Nephron progenitor cell (in vitro differentiated cells): ENCODE data around the gene SLC5A6.

Source experiments
- DNase-seq: peaks from one replicate; pipeline ENCODE4 v3.0.0; 2021
- H3K27ac Mint-ChIP-seq: 2 replicates; pipeline ENCODE4 v1.8.0; 2021; ENCODE audit warnings: mild to moderate bottlenecking, moderate library complexity, mixed read lengths
- H3K27me3 Mint-ChIP-seq: 2 replicates; pipeline ENCODE4 v1.8.0; 2021; ENCODE audit warnings: mild to moderate bottlenecking, low read depth, mixed read lengths; ENCODE audit not compliant: poor library complexity
- H3K36me3 Mint-ChIP-seq: 2 replicates; pipeline ENCODE4 v1.8.0; 2021; ENCODE audit warnings: low read depth, mixed read lengths
- H3K4me1 Mint-ChIP-seq: 2 replicates; pipeline ENCODE4 v1.8.0; 2021; ENCODE audit warnings: mixed read lengths
- H3K4me3 Mint-ChIP-seq: 2 replicates; pipeline ENCODE4 v1.8.0; 2021; ENCODE audit warnings: mild to moderate bottlenecking, moderate library complexity, mixed read lengths
- H3K9me3 Mint-ChIP-seq: 2 replicates; pipeline ENCODE4 v1.8.0; 2021; ENCODE audit warnings: mild to moderate bottlenecking, moderate library complexity, mixed read lengths
- CTCF ChIP-seq: fragments of 200-600 bp; sonication (generic); IDR thresholded peaks from 2 replicates; pipeline ENCODE4 v1.5.0; 2021; ENCODE audit warnings: antibody characterized with exemption

Gene SLC5A6

GRCh38 chr2:27216416-27217137 is 4.5 kb upstream of the SLC5A6 start:
- peaks cover 32% of the 10 kb centered on the region for H3K36me3 Mint-ChIP-seq

GRCh38 chr2:27214941-27215340 is 2.9 kb upstream of the SLC5A6 start:
- H3K9me3 Mint-ChIP-seq = no peaks in the 10 kb centered on the region
- H3K36me3 Mint-ChIP-seq = peaks cover 19% of the 10 kb centered on the region
- H3K4me3 Mint-ChIP-seq = no peak overlapping the region
- no peak for TF ChIP-seq CTCF
- no peak for DNase-seq
- H3K27me3 Mint-ChIP-seq = peaks cover 3% of the 10 kb centered on the region
- no peak overlapping the region for H3K27ac Mint-ChIP-seq
- peaks cover 55% of the 10 kb centered on the region for H3K4me1 Mint-ChIP-seq

More at GRCh38 chr2:27216416-27217137, 4.5 kb upstream of the SLC5A6 start:
- Mint-ChIP-seq H3K27me3 (peaks cover 3% of the 10 kb centered on the region), H3K4me1 (peaks cover 48% of the 10 kb centered on the region), H3K9me3 (no peaks in the 10 kb centered on the region), H3K4me3 (peak overlapping the region; percentile 88), H3K27ac (peak overlapping the region; percentile 19)
- DNase-seq = no peak
- TF ChIP-seq CTCF = no peak

- Mint-ChIP-seq H3K36me3 (peaks cover 30% of the 10 kb centered on the region), H3K27ac (peak overlapping the region; percentile 100), H3K4me1 (peaks cover 62% of the 10 kb centered on the region), H3K4me3 (peak overlapping the region; percentile 99), H3K27me3 (peaks cover 3% of the 10 kb centered on the region), H3K9me3 (no peaks in the 10 kb centered on the region)
- no peak for TF ChIP-seq CTCF
- peak; percentile 19 for DNase-seq
These were observed 781 bp upstream of the SLC5A6 start for GRCh38 chr2:27212626-27213471.

GRCh38 chr2:27211241-27211942 is 676 bp downstream of the SLC5A6 start:
- H3K36me3 Mint-ChIP-seq = peaks cover 33% of the 10 kb centered on the region
- H3K27me3 Mint-ChIP-seq = peaks cover 3% of the 10 kb centered on the region
- peaks cover 47% of the 10 kb centered on the region for H3K4me1 Mint-ChIP-seq
- peak overlapping the region; percentile 90 for H3K27ac Mint-ChIP-seq
- TF ChIP-seq CTCF = no peak
- H3K4me3 Mint-ChIP-seq = peak overlapping the region; percentile 99
- no peaks in the 10 kb centered on the region for H3K9me3 Mint-ChIP-seq
- DNase-seq = no peak

- Mint-ChIP-seq H3K27ac (peak overlapping the region; percentile 49), H3K9me3 (no peaks in the 10 kb centered on the region), H3K4me3 (peak overlapping the region; percentile 67), H3K27me3 (peaks cover 3% of the 10 kb centered on the region), H3K36me3 (peaks cover 38% of the 10 kb centered on the region), H3K4me1 (peaks cover 47% of the 10 kb centered on the region)
- no peak for TF ChIP-seq CTCF
- DNase-seq = no peak
These were observed 2.3 kb downstream of the SLC5A6 start for GRCh38 chr2:27209621-27210401.
